ENCODE measurements around the gene RELT.
"Not testable (repeated sequence)": the region's sequence is repeated elsewhere in the genome, so short reads cannot be mapped to it uniquely, and the experiment has no call there.

The RELT gene

GRCh38 chr11:73409431-73409830 lies 33.2 kb downstream of the RELT start:
- DNase-seq = no peak

DNA sequence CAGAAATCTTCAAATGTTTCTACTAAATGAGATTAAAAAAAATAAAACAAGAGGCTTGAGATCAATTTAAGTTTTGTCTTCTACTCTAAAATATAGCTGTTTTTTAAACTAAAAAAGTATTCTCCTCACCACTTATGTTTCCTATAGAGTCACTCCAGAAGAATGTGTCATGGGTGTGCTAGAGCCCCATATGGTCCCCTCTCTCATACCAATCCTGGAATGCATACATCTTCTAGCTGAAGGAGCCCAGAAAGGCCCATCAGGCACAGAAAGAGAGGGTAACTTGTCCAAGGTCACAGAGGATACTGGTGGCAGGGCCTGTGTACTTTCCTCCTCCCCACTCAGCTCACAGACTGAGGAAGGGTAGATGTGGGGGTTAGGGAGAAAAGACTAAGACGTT lies 34.4 kb downstream of the RELT start:
- DNase-seq = no peak

GRCh38 chr11:73411031-73411430 lies 34.8 kb downstream of the RELT start:
- DNase-seq = no peak

DNA sequence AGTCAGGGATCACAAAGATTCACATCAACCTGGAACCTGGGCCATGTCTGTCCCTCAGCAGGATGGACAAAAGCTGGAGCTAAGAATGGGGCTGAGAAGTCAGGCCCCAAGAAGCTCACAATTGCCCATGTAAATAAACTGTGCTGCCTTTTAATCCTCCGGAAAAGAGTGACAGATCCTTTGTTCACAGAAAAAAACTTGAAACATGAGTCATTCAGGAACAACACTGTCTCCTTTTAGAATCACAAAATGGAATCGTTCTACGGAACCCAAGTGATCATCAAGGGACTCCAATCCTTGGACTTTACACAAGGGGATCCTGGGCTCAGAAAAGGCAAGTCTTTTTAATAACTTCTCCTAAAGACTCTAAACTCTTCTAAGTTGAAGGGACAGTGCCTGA lies 36.1 kb downstream of the RELT start:
- no peak for DNase-seq

DNA sequence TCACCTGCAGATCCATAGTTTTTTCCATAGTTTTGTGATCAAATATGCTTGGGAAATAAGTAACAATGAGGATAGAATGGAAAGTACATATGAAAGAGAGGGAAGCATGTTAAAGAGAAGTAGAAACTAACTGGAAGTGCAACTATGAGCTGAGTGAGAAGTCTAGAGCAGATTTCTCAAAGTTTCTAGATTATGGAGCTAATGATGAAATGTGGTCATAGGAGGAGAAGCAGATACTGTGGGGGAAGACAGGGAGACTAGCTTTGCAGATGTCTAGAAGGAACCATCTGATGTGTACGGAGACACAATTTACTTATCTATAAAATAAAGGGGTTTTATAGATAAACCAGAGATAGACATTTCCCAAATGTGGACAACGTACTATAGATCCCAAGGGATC lies 37.1 kb downstream of the RELT start:
- no peak for DNase-seq

DNA sequence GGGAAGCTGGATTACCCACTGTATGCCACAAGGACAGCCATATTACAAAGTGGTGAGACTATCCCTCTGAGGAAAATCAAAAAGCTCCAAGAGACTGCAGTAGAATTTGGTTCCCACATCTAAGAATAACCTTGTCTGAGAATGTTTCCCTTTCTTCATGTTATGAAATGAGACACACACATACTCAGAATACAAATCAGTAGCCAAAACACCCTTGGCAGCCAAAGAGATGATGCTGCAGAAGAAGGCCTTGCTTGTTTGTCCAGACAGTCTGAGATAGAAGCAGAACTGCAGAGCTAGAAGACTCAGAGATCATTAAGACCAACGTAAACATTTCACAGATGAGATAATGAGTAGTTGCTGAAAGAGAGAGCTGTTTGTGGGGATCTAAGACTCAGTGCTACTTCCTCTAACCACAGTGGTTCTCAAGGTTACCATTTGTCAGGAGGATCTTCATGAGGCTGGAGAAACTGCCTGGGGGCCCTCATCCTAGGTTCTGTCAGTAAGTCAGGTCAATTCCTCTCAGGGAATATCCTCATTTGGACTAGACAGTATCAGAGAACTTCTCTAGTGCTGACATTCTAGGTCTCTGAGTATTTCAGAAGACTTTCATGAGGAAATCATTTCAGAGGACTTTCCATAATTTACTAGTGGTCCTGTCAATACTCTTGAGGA lies 38.9 kb downstream of the RELT start:
- DNase-seq = no peak

- no peak for DNase-seq
Observed at GRCh38 chr11:73415854-73416615, 39.8 kb downstream of the RELT start.

DNA sequence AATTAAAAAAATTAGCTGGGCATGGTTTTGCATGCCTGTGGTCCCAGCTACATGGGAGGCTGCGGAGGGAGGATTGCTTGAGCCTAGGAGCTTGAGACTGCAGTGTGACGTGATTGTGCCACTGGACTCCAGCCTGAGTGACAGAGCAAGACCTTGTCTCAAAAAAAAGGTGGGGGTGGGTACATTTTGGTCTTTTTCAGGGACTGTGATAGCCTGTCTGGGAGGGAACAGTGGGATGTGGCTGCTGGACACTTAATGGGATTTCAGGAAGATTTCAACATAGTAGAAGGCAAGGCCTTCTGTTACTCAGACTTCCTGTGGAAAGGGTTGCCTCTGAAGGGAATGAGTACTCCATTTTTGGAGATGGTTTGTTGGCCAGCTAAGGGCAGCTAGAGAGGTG lies 40.6 kb downstream of the RELT start:
- DNase-seq = no peak

DNA sequence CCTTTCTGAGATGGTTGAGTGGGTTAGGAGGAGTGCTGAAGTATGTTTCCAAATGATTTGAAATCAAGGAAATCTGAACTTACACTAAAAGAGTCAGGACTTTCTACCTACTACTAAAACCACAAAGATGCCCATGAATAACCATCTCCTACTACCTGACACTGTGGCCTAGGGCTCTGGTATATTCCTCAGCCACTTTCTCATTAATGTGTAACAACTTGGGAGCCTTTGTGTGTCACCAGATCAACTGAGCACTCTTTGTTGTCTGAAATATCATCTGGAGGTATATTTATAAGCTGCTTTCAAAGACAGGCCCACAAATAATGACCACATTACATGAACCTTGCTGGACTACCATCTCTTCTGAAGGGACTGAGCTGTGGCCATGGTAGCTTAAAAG lies 43.9 kb downstream of the RELT start:
- DNase-seq = no peak

- no peak for DNase-seq
Observed at GRCh38 chr11:73422886-73423285, 46.7 kb downstream of the RELT start.

DNA sequence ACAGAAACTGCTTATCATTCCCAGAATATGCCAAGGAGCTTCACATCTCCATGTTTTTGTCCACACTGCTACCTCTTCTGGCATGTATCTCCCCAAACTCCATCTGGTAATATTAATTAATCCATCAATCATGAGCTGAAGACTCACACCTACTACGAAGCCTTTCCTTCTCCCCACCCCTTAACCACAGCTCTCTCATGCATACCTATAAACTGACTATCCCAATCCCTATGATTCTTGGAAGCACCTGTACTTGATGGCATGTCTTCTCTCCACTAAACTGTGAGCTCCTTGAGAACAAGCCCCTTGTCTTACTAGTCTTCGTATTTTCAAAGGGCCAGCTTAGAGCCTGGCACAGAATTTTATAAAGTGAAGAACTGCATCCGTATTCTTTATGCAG lies 47.3 kb downstream of the RELT start:
- DNase-seq = no peak

DNA sequence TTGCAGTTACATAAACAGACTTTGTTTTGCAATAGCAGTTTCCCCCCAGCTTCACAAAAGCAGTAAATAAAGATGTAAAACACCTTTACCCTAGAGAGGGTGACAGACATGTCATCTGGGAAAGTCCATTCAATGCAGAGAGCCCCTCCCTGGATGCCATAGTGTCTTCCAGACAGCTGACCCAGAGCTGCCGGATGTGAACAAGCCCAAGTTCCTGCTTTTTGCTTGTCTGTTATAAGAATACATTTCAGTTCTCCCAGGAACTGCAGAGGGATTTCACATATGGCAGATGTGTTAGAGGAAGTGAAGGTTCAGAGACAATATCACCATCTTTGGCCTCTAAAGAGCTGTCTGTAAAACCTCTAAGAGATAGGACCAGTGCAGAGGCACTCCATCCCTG lies 48.9 kb downstream of the RELT start:
- no peak for DNase-seq

DNA sequence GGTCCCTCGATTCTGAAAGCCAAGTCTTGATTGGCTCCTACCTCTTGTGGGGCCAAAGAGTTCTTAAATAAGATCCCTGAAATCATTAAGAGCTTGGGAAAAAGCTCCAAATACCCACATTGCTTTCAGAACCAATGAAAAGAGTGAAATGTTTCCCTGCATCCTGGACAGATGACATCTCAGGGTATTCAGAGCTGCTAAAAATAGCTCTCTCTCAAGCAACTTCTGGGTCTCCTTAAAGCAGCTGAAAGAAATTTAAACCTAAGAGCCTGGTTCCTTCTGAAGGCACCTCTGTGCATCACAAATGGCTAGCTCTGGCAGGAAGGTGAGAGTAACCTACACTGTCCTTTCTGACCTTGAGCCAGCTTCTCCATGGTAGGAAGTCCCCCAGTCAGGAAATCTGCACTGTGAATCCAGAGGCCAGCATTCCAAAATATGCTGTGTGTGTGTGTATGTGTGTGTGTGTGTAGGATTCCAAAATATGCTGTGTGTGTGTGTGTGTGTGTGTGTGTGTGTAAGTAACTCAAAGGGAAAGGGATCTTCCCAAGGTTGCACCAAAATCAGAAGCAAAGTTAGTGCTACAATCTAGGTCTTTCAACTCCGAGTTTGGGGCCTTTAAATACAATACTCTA lies 50.1 kb downstream of the RELT start:
- no peak for DNase-seq

DNA sequence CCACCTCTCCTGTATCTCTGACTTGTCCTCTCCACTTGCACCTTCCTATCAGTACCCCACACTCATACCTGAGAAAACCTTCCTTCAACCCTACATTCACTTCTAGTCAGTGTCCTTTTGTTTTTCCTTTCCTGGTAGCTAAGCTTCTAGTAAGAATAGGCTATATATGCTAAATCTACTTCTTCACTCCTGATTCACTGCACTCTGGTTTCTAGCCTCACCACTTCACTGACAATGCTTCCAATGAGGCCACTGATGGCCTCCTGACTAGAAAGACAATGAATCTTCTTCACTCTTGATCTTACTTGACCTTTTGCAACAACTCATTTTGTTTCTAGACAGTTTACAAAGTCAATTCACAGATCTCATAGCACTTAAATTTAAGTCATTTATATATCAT lies 52.0 kb downstream of the RELT start:
- DNase-seq = no peak

GRCh38 chr11:73428699-73429098 lies 52.5 kb downstream of the RELT start:
- DNase-seq = no peak

- no peak for DNase-seq
Observed at GRCh38 chr11:73429121-73429750, 53.0 kb downstream of the RELT start.

DNA sequence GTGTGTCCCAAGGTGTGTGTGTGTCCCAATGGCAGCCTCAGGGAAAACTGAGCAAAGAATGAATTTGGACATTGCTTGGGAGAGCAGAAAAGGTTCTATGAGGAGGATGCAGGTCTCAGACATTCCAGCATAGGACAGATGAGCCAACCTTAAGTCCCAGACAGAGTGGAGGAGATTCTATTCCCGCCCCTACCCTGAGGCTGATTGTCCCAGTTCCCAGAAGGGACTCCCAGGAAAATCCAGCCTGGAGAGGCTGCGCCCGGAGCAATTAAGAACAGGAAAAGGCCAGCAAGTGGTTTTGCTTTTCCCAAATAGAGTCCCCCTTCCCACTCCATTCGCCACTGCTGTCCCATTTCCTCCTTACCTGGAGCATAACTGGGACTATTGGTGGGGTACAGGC lies 54.1 kb downstream of the RELT start:
- no peak for DNase-seq

- DNase-seq = no peak
Observed at GRCh38 chr11:73431396-73431795, 55.2 kb downstream of the RELT start.

DNA sequence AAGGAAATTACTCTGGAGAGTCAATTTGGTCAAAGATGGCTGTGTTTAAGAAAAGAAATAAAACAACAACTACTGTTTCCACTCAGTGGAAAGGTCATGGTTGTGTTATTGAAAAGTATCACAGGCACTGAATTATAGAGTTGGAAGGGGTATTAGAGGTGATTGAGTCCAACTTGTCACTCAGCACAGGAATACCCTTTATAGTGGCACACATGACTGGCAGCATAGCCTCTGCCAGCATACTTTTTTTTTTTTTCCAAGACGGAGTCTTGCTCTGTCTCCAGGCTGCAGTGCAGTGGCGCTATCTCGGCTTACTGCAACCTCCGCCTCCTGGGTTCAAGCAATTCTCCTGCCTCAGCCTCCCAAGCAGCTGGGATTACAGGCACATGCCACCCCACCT lies 60.7 kb downstream of the RELT start:
- not testable (repeated sequence) for DNase-seq

- no peak for DNase-seq
Observed at GRCh38 chr11:73439002-73439843, 63.0 kb downstream of the RELT start.

GRCh38 chr11:73445980-73446379 lies 69.8 kb downstream of the RELT start:
- DNase-seq = no peak

DNA sequence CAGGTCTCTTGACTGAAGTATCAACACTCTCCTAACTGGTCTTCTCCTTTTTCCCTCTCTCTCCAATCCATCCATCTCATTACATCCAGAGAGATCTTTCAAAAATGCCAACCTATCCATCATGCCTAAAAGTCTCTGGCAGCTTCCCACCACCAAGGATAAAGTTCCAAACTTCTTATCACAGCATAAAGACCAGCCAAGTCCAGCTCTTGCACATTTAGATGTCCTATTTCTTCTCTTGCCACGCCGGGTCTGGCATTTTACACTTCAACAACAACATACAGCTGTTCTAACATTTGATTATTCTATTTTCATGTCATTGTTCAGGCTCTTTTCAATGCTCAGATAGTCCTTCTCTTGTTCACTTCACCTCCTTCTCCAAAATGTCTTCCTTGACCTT lies 70.6 kb downstream of the RELT start:
- DNase-seq = no peak
